ENCODE results near the gene CGN. TPM values are rescaled to one million over a fixed set of nuclear protein-coding genes. Genes with fewer than 3 reads are reported as not detected.
A peak's percentile ranks its signal among the peaks of the same experiment; 100 is the strongest.

Gene CGN
- polyA plus RNA-seq (ENCODE audit: insufficient read length), result 55.6 TPM
- long read RNA-seq, donor 1, full-length matches to known transcripts, result 6 of 6 reads
- long read RNA-seq, donor 1, partial matches to known transcripts, result 0 of 6 reads
- long read RNA-seq, donor 1, other reads (novel, unspliced or antisense), result 0 of 6 reads
- long read RNA-seq, donor 2, full-length matches to known transcripts, result 3 of 3 reads
- long read RNA-seq, donor 2, partial matches to known transcripts, result 0 of 3 reads
- long read RNA-seq, donor 2, other reads (novel, unspliced or antisense), result 0 of 3 reads
- long read RNA-seq, donor 3, partial matches to known transcripts, result 7 of 7 reads
- long read RNA-seq, donor 3, other reads (novel, unspliced or antisense), result 0 of 7 reads
- long read RNA-seq, donor 4, result 0 reads
- long read RNA-seq, donor 5, full-length matches to known transcripts, result 1 of 1 reads
- long read RNA-seq, donor 5, partial matches to known transcripts, result 0 of 1 reads
- long read RNA-seq, donor 5, other reads (novel, unspliced or antisense), result 0 of 1 reads
- long read RNA-seq, donor 6, full-length matches to known transcripts, result 1 of 13 reads
- long read RNA-seq, donor 6, partial matches to known transcripts, result 12 of 13 reads
- long read RNA-seq, donor 6, other reads (novel, unspliced or antisense), result 0 of 13 reads
- long read RNA-seq, donor 7, result 0 reads
- long read RNA-seq, donor 8, full-length matches to known transcripts, result 1 of 1 reads
- long read RNA-seq, donor 8, partial matches to known transcripts, result 0 of 1 reads
- long read RNA-seq, donor 8, other reads (novel, unspliced or antisense), result 0 of 1 reads

GRCh38 chr1:151510957-151511635 is at the start of gene CGN:
Gene CGN (plus strand): TSS chr1:151511387. CDS start chr1:151518520, 7,133 bp downstream.
- peak; percentile 92 for DNase-seq

GRCh38 chr1:151461694-151462093 is 49.5 kb upstream of the CGN start:
- no peak for DNase-seq

GRCh38 chr1:151465026-151465425 is 46.2 kb upstream of the CGN start:
- DNase-seq, result no peak

- peak; percentile 75 for DNase-seq
Measured at GRCh38 chr1:151472856-151473731, 38.1 kb upstream of the CGN start.

- no peak for DNase-seq
Measured at GRCh38 chr1:151474745-151475144, 36.4 kb upstream of the CGN start.

- DNase-seq, result no peak
Measured at GRCh38 chr1:151475175-151475574, 36.0 kb upstream of the CGN start.

- no peak for DNase-seq
Measured at GRCh38 chr1:151476083-151476482, 35.1 kb upstream of the CGN start.

GRCh38 chr1:151477066-151477465 is 34.1 kb upstream of the CGN start:
- DNase-seq, result no peak

GRCh38 chr1:151478140-151478812 is 32.9 kb upstream of the CGN start:
- no peak for DNase-seq

GRCh38 chr1:151478923-151479322 is 32.3 kb upstream of the CGN start:
- no peak for DNase-seq

- DNase-seq, result no peak
Measured at GRCh38 chr1:151479462-151479861, 31.7 kb upstream of the CGN start.

GRCh38 chr1:151482017-151482416 is 29.2 kb upstream of the CGN start:
- no peak for DNase-seq

GRCh38 chr1:151485685-151486255 is 25.4 kb upstream of the CGN start:
- DNase-seq, result no peak

GRCh38 chr1:151486557-151486956 is 24.6 kb upstream of the CGN start:
- DNase-seq, result no peak

GRCh38 chr1:151491641-151492040 is 19.5 kb upstream of the CGN start:
- DNase-seq, result no peak

- DNase-seq, result no peak
Measured at GRCh38 chr1:151492120-151492519, 19.1 kb upstream of the CGN start.

GRCh38 chr1:151493042-151493441 is 18.1 kb upstream of the CGN start:
- DNase-seq, result no peak

- no peak for DNase-seq
Measured at GRCh38 chr1:151494741-151495281, 16.4 kb upstream of the CGN start.

- no peak for DNase-seq
Measured at GRCh38 chr1:151495316-151495715, 15.9 kb upstream of the CGN start.

- no peak for DNase-seq
Measured at GRCh38 chr1:151499365-151499764, 11.8 kb upstream of the CGN start.
